HepG2 (cell line): ENCODE measurements around the gene GALNT10. TPM values are rescaled to one million over a fixed set of nuclear protein-coding genes. Genes with fewer than 3 reads are reported as not detected.

Experiments
- ATAC-seq: fragments of 200-7000 bp; cut with Tn5 transposase; 3 replicates; pipeline ENCODE4 v1.9.1; 2020; ENCODE audit warnings: mild to moderate bottlenecking, moderate library complexity
- BruUV-seq: library from RNA; stranded (reverse); fragments of 400-500 nt; replicated peaks from 2 replicates; lab custom pipeline; 2021; lab: Mats Ljungman, UMichigan
- CTCF ChIA-PET: fragments of 300-600 bp; formaldehyde crosslinking; extraction: SDS; loops from one replicate; lab custom pipeline; 2021; ENCODE audit warnings: low total read pairs, inconsistent platforms, low intra/inter-chr PET ratio; lab: Yijun Ruan, JAX
- POLR2A ChIA-PET: fragments of 350-600 bp; sonication (Branson Sonifier 250); formaldehyde crosslinking; loops from one replicate; lab custom pipeline; 2020; ENCODE audit warnings: antibody characterized with exemption, inconsistent platforms; lab: Yijun Ruan, JAX
- DNase-seq: peaks from one replicate; pipeline ENCODE4 v3.0.0-alpha.2; 2015; ENCODE audit warnings: low spot score
- FAIRE-seq: peaks from 3 replicates; lab custom pipeline; 2011; peaks lifted over from hg19 to GRCh38; lab: Jason Lieb, UNC
- H2AFZ ChIP-seq: one replicate; pipeline ENCODE4 v1.6.1; 2011; ENCODE audit warnings: low read length, inconsistent platforms
- H3K27ac ChIP-seq: fragments of 300-600 bp; 3 replicates; pipeline ENCODE4 v1.8.0; 2011; ENCODE audit warnings: mixed run types, mild to moderate bottlenecking, mixed read lengths, low read length, inconsistent platforms; ENCODE audit not compliant: insufficient read depth; ENCODE audit errors: extremely low read length
- H3K27me3 ChIP-seq, 2 experiments: fragments of 200-600 bp in 1 of 2; 2 replicates in 1 of 2; 3 replicates in 1 of 2; pipeline versions ENCODE4 v1.6.0 to v1.8.0; 2011; ENCODE audit warnings: low read length in 2 of 2, mild to moderate bottlenecking in 2 of 2, moderate library complexity in 2 of 2, inconsistent platforms in 1 of 2; ENCODE audit not compliant: insufficient read depth in 2 of 2, control insufficient read depth in 1 of 2
- H3K36me3 ChIP-seq, 2 experiments: fragments of 200-600 bp in 1 of 2; replicated peaks in 1 of 2; 2 replicates in 1 of 2; 3 replicates in 1 of 2; pipeline versions ENCODE4 v1.5.1 to v1.8.0; 2011; ENCODE audit warnings: low read length in 2 of 2, inconsistent platforms in 1 of 2; ENCODE audit not compliant: insufficient read depth in 2 of 2, control insufficient read depth in 1 of 2
- H3K4me1 ChIP-seq: 2 replicates; pipeline ENCODE4 v1.5.1; 2012; ENCODE audit warnings: low read length, inconsistent platforms; ENCODE audit not compliant: insufficient read depth
- H3K4me2 ChIP-seq: 2 replicates; pipeline ENCODE4 v1.6.0; 2011; ENCODE audit warnings: low read depth, low read length, inconsistent platforms
- H3K4me3 ChIP-seq, 3 experiments: fragments of 200-600 bp in 1 of 3; sonication (generic), shearing (Covaris generic) in 1 of 3; replicated peaks in 1 of 3; 2 replicates each; pipeline ENCODE4 v1.5.1; 2011 to 2016; ENCODE audit warnings: low read length in 3 of 3, inconsistent platforms in 2 of 3, low read depth in 2 of 3, mild to moderate bottlenecking in 2 of 3, control low read depth in 1 of 3, mixed read lengths in 1 of 3; ENCODE audit not compliant: insufficient read depth in 1 of 3
- H3K79me2 ChIP-seq: one replicate; pipeline ENCODE4 v1.6.1; 2011; ENCODE audit warnings: low read length, inconsistent platforms; ENCODE audit not compliant: insufficient read depth
- H3K9ac ChIP-seq: 2 replicates; pipeline ENCODE4 v1.6.0; 2011; ENCODE audit warnings: mild to moderate bottlenecking, low read depth, low read length, inconsistent platforms; ENCODE audit not compliant: insufficient read depth
- H3K9me3 ChIP-seq: 2 replicates; pipeline ENCODE4 v1.5.1; 2012; ENCODE audit warnings: mild to moderate bottlenecking, low read length
- H4K20me1 ChIP-seq: 2 replicates; pipeline ENCODE4 v1.6.0; 2011; ENCODE audit warnings: inconsistent platforms, mild to moderate bottlenecking, low read length, moderate library complexity; ENCODE audit not compliant: insufficient read depth
- DNMT3B ChIP-seq: conservative IDR thresholded peaks from 2 replicates; pipeline ENCODE4 v1.6.1; 2016; ENCODE audit warnings: missing biosample characterization, control low read depth
- HCFC1 ChIP-seq: fragments of 150-350 bp; IDR thresholded peaks from 2 replicates; pipeline ENCODE4 v1.6.1; 2014; ENCODE audit warnings: low read depth, low read length
- RAD21 ChIP-seq: fragments of 450-650 bp; formaldehyde crosslinking; IDR thresholded peaks from 2 replicates; pipeline ENCODE4 v1.5.0; 2020; ENCODE audit warnings: mild to moderate bottlenecking
- RBM39 ChIP-seq: fragments of 200-400 bp; formaldehyde crosslinking; IDR thresholded peaks from one replicate; pipeline ENCODE4 v1.6.1; 2018; ENCODE audit warnings: antibody characterized with exemption, mild to moderate bottlenecking, low read depth, low read length; ENCODE audit not compliant: poor library complexity, severe bottlenecking
- RFXANK ChIP-seq: IDR thresholded peaks from 2 replicates; pipeline ENCODE4 v1.6.1; 2016
- SIN3A ChIP-seq: IDR thresholded peaks from 2 replicates; pipeline ENCODE4 v1.6.1; 2011; ENCODE audit warnings: low read depth, mild to moderate bottlenecking, control low read depth, low read length, borderline replicate concordance
- SOX5 ChIP-seq: IDR thresholded peaks from 2 replicates; pipeline ENCODE4 v1.6.1; 2016; ENCODE audit warnings: borderline replicate concordance
- ZNF232 ChIP-seq: sonication (generic); formaldehyde crosslinking; IDR thresholded peaks from 2 replicates; pipeline ENCODE4 v1.4.0; 2020; ENCODE audit warnings: missing genetic modification reagents, borderline replicate concordance
- WGBS: methylation state at CpG from one replicate; pipeline ENCODE4 v1.1.6; 2017; ENCODE audit warnings: low lambda C conversion rate; 5-methylcytosine and 5-hydroxymethylcytosine counted together
- in situ Hi-C: cut with HindIII; loops from 2 replicates; pipeline ENCODE4 v1.10.0; 2017; ENCODE audit warnings: low pct_unique_long_range_greater_than_20kb; ENCODE audit not compliant: extremely low pct_ligation_motif_present
- intact Hi-C: fragments of 100-400 bp; cut with micrococcal nuclease; formaldehyde crosslinking; loops from one replicate; pipeline ENCODE4 v1.10.0; 2022; ENCODE audit not compliant: unreplicated experiment
- polyA plus RNA-seq, 8 experiments: library from polyadenylated mRNA; depleted of rRNA in 3 of 8; stranded (reverse) in 7 of 8; unstranded in 1 of 8; fragments of >200 nt; fragmentation: Illumina TruSeq in 4 of 8; extraction: Trizol in 4 of 8; gene quantifications; 2 replicates each; pipeline versions ENCODE4 v1.2.1 to v1.2.3, GENCODE V29; 2011 to 2016; ENCODE audit warnings: low read depth in 4 of 8, missing spikeins in 1 of 8, mixed read lengths in 1 of 8; ENCODE audit not compliant: insufficient read depth in 1 of 8
- total RNA-seq, 5 experiments: library from RNA; depleted of rRNA; stranded (reverse); fragments of >200 nt; fragmentation: Illumina TruSeq; extraction: Trizol; gene quantifications; 2 replicates each; pipeline ENCODE4 v1.2.3, GENCODE V29; 2016; ENCODE audit warnings: low read depth in 1 of 5
- TF ChIP-seq, protein P1 (sequence below): IDR thresholded peaks from 2 replicates; pipeline ENCODE4 v1.6.1; 2016; ENCODE audit warnings: low read depth, control low read depth

GALNT10 gene
- total and polyA plus RNA-seq, 2 of the 13 experiments (the other 11 are each of a cell fraction or from before 2014, with no cell fraction given): 8.1 to 11.2 TPM

DNA sequence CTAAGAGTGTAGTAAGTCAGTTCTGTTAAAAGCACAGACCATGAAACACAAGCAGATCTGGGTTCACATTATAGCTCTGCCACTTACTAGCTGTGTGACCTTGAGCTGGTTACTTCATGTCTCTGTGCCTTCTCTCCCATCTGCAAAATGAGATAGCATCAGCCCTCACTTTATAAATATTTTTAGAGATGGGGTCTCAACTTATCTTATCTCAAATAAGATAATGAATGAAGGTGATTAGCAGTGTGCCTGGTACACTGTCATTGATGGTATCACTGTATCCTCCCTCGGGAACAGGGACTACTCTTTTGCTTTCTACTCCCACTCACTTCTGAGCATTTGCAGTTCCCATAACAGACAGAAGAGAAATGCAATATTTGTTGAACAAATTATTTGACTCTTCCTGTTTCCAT is 52.4 kb downstream of the GALNT10 start (continued):
- TF ChIP-seq RBM39: no peak
- TF ChIP-seq DNMT3B (CRISPR knock-in tag): no peak
- TF ChIP-seq SIN3A: no peak
- TF ChIP-seq, all 625 proteins: peak for 0

DNA sequence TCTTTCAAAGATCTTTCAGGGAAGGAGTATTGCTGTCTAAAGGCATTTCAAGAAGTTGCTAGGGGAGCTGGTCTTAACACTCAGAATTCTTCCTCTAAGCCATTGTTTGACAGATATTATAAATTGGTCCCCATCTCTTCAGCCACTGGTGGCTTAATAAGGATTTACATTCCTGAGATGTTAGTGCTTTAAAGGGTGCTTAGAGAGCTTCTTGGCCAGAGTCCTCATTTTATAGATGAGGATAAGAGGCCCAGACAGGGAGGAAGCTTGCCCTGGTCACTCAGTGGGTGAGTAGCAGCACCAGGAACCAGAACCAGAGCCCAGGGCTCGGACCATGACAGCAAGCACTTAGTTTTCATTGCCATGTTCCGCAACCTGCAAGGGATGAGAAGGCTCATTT is 53.2 kb downstream of the GALNT10 start:
- intact Hi-C loops: no loop called here
- TF ChIP-seq, protein P1, sequence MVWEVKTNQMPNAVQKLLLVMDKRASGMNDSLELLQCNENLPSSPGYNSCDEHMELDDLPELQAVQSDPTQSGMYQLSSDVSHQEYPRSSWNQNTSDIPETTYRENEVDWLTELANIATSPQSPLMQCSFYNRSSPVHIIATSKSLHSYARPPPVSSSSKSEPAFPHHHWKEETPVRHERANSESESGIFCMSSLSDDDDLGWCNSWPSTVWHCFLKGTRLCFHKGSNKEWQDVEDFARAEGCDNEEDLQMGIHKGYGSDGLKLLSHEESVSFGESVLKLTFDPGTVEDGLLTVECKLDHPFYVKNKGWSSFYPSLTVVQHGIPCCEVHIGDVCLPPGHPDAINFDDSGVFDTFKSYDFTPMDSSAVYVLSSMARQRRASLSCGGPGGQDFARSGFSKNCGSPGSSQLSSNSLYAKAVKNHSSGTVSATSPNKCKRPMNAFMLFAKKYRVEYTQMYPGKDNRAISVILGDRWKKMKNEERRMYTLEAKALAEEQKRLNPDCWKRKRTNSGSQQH: no peak
- TF ChIP-seq RAD21 (no peak), RFXANK (CRISPR knock-in tag) (no peak), HCFC1 (no peak), ZNF232 (CRISPR knock-in tag) (no peak), SOX5 (no peak)
- TF ChIP-seq, all 625 proteins: peak for 0
- H3K4me3 ChIP-seq: no peak overlapping the region
- WGBS: 83% methylated on average over 1 of the region's 2 CpGs
- H3K27me3 ChIP-seq: no peaks in the 10 kb centered on the region
- H3K4me2 ChIP-seq: no peak overlapping the region
- DNase-seq: no peak
- ATAC-seq: no peak
- H3K79me2 ChIP-seq: no peaks in the 10 kb centered on the region
- no peak overlapping the region for H2AFZ ChIP-seq
- ChIA-PET CTCF (no interaction called here), POLR2A (no interaction called here)
- H4K20me1 ChIP-seq: no peaks in the 10 kb centered on the region
- H3K36me3 ChIP-seq: no peaks in the 10 kb centered on the region
- H3K9ac ChIP-seq: no peak overlapping the region
- H3K4me1 ChIP-seq: no peaks in the 10 kb centered on the region
- in situ Hi-C loops: no loop called here
- FAIRE-seq: no peak
- BruUV-seq: no TSS peak
- no peak overlapping the region for H3K27ac ChIP-seq
- no peaks in the 10 kb centered on the region for H3K9me3 ChIP-seq
